HCT116 (cell line): ENCODE measurements around the gene CRK.

ENCODE experiments used
- EGR1 ChIP-seq: IDR thresholded peaks from 2 replicates; pipeline ENCODE4 v1.6.1; 2012; ENCODE audit warnings: low read depth
- EZH2 ChIP-seq: fragments of 200-600 bp; sonication (generic); IDR thresholded peaks from 2 replicates; pipeline ENCODE4 v1.6.1; 2017; ENCODE audit warnings: antibody characterized with exemption, mixed run types
- JUND ChIP-seq: IDR thresholded peaks from 2 replicates; pipeline ENCODE4 v1.6.1; 2012
- POLR2A ChIP-seq: IDR thresholded peaks from 2 replicates; pipeline ENCODE4 v1.7.0; 2011; ENCODE audit warnings: borderline replicate concordance; ENCODE audit not compliant: insufficient read depth, insufficient read length; ENCODE audit errors: extremely low read depth
- YY1 ChIP-seq: IDR thresholded peaks from 2 replicates; pipeline ENCODE4 v1.6.1; 2011; ENCODE audit warnings: low read length, low read depth, moderate library complexity, mild to moderate bottlenecking; ENCODE audit not compliant: insufficient replicate concordance; ENCODE audit errors: extremely low read depth
- TF ChIP-seq, protein P1 (sequence below), 3 experiments: fragments of 200-600 bp in 1 of 3; sonication (generic) in 1 of 3; IDR thresholded peaks in 2 of 3; conservative IDR thresholded peaks in 1 of 3; 2 replicates each; pipeline ENCODE4 v1.5.1; 2012 to 2017; ENCODE audit warnings: low read depth in 2 of 3, low read length in 2 of 3, antibody characterized with exemption in 1 of 3, borderline replicate concordance in 1 of 3, control low read depth in 1 of 3, mild to moderate bottlenecking in 1 of 3, mixed read lengths in 1 of 3, mixed run types in 1 of 3, moderate library complexity in 1 of 3; ENCODE audit not compliant: insufficient read depth in 1 of 3
- TF ChIP-seq, protein P2 (sequence below): IDR thresholded peaks from 2 replicates; pipeline ENCODE4 v1.6.1; 2012; ENCODE audit warnings: low read depth
- TF ChIP-seq, protein P3 (sequence below): IDR thresholded peaks from 2 replicates; pipeline ENCODE4 v1.6.1; 2011; ENCODE audit warnings: mild to moderate bottlenecking, low read length, moderate library complexity; ENCODE audit not compliant: insufficient replicate concordance; ENCODE audit errors: extremely low read depth

DNA sequence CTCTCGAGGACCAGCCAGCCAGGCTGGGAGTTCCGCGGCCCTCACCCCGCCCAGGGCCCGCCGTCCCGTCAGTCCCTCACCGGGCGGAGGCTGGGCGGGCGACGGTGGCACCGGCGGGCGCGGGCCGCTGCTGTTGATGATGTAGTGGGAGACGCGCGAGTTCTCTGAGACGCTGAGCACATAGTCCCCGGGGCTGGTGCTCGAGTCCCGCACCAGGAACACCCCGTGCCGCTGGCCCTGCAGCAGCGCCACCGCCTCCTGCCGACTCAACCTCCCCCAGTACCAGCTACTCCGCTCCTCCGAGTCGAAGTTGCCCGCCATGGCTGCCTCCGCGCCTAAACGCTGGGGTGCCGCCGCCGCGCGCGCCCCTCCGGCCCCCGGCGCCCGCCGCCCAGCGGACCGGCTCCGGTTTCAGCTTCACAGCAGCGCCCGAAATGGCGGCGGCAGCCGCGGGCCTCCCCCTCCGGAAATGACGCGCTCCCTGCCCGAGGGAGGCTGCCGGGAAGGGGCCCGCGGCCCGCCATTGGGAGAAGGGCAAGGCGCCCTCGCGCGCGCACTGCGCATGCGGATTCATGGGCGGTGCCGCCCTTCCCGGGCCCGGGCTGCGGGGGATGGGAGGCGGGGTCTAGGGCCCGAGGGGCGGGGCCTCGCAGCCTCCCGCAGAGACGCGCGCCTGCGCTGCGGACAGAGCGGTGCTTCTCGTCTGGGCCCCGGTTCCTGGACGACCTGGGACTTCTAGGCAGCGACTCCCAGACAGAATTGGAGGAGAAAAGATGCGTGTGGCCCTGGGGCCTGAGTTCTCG is at the start of gene CRK:
- no peak for TF ChIP-seq JUND
- TF ChIP-seq, protein P1, sequence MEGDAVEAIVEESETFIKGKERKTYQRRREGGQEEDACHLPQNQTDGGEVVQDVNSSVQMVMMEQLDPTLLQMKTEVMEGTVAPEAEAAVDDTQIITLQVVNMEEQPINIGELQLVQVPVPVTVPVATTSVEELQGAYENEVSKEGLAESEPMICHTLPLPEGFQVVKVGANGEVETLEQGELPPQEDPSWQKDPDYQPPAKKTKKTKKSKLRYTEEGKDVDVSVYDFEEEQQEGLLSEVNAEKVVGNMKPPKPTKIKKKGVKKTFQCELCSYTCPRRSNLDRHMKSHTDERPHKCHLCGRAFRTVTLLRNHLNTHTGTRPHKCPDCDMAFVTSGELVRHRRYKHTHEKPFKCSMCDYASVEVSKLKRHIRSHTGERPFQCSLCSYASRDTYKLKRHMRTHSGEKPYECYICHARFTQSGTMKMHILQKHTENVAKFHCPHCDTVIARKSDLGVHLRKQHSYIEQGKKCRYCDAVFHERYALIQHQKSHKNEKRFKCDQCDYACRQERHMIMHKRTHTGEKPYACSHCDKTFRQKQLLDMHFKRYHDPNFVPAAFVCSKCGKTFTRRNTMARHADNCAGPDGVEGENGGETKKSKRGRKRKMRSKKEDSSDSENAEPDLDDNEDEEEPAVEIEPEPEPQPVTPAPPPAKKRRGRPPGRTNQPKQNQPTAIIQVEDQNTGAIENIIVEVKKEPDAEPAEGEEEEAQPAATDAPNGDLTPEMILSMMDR (IDR thresholded peaks at IDR 0.05 in 2 of 3, conservative IDR thresholded peaks at IDR 0.05 in 1 of 3; ENCODE audit: borderline replicate concordance in 1 of 3, insufficient read depth in 1 of 3, low read depth in 2 of 3, low read length in 2 of 3) = no peak
- TF ChIP-seq POLR2A = peak; percentile 82
- peak; percentile 88 for TF ChIP-seq EGR1
- TF ChIP-seq EZH2 = no peak
- TF ChIP-seq, protein P2, sequence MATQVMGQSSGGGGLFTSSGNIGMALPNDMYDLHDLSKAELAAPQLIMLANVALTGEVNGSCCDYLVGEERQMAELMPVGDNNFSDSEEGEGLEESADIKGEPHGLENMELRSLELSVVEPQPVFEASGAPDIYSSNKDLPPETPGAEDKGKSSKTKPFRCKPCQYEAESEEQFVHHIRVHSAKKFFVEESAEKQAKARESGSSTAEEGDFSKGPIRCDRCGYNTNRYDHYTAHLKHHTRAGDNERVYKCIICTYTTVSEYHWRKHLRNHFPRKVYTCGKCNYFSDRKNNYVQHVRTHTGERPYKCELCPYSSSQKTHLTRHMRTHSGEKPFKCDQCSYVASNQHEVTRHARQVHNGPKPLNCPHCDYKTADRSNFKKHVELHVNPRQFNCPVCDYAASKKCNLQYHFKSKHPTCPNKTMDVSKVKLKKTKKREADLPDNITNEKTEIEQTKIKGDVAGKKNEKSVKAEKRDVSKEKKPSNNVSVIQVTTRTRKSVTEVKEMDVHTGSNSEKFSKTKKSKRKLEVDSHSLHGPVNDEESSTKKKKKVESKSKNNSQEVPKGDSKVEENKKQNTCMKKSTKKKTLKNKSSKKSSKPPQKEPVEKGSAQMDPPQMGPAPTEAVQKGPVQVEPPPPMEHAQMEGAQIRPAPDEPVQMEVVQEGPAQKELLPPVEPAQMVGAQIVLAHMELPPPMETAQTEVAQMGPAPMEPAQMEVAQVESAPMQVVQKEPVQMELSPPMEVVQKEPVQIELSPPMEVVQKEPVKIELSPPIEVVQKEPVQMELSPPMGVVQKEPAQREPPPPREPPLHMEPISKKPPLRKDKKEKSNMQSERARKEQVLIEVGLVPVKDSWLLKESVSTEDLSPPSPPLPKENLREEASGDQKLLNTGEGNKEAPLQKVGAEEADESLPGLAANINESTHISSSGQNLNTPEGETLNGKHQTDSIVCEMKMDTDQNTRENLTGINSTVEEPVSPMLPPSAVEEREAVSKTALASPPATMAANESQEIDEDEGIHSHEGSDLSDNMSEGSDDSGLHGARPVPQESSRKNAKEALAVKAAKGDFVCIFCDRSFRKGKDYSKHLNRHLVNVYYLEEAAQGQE = no peak
- TF ChIP-seq, protein P3, sequence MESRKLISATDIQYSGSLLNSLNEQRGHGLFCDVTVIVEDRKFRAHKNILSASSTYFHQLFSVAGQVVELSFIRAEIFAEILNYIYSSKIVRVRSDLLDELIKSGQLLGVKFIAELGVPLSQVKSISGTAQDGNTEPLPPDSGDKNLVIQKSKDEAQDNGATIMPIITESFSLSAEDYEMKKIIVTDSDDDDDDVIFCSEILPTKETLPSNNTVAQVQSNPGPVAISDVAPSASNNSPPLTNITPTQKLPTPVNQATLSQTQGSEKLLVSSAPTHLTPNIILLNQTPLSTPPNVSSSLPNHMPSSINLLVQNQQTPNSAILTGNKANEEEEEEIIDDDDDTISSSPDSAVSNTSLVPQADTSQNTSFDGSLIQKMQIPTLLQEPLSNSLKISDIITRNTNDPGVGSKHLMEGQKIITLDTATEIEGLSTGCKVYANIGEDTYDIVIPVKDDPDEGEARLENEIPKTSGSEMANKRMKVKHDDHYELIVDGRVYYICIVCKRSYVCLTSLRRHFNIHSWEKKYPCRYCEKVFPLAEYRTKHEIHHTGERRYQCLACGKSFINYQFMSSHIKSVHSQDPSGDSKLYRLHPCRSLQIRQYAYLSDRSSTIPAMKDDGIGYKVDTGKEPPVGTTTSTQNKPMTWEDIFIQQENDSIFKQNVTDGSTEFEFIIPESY = peak; percentile 52
- TF ChIP-seq YY1 = peak; percentile 99
